NCI-H82 (cell line): ENCODE data around the gene PRAMEF7.
"Not testable (repeated sequence)": the region's sequence is repeated elsewhere in the genome, so short reads cannot be mapped to it uniquely, and the experiment has no call there.

Source experiments
- DNase-seq: peaks from one replicate; lab custom pipeline; 2025; lab: John Stamatoyannopoulos, UW

PRAMEF7 gene

GRCh38 chr1:12916310-12916709, at the start of gene PRAMEF7:
Gene PRAMEF7 (plus strand): TSS chr1:12916610. CDS start chr1:12917693, 1,083 bp downstream.
- not testable (repeated sequence) for DNase-seq

GRCh38 chr1:12878453-12878852, 38.0 kb upstream of the PRAMEF7 start:
- DNase-seq = not testable (repeated sequence)

DNA sequence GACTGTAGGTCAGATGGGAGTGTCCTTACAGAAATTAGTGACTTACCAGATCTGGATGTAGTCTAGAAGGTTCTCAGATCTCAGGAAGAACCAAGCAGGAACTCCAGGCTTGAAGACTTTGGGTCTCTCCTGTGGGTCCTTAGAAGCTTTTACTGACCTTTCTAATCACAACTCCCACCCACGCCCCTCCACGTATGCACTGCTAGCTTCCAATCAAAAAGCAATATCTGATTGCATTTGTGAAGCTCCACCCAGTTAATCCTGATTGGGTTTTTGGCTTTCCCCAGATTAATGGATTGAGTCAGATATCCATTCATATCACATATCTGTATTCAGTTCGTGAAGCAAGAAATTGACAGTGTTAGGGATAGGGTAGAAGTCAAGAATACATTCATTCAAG, 30.3 kb upstream of the PRAMEF7 start, which contains the start of gene PRAMEF4:
Gene PRAMEF4, minus strand, starts transcription at position 101 of the 400 bp plus-strand sequence. CDS start 2,807 bp downstream, outside the sequence.
- not testable (repeated sequence) for DNase-seq

- not testable (repeated sequence) for DNase-seq
Observed at GRCh38 chr1:12898170-12898569, 18.2 kb upstream of the PRAMEF7 start, which contains the start of gene PRAMEF10. Gene PRAMEF10 (minus strand): TSS chr1:12898270. CDS start chr1:12895847, 2,423 bp downstream.

- not testable (repeated sequence) for DNase-seq
Observed at GRCh38 chr1:12899186-12899585, 17.2 kb upstream of the PRAMEF7 start.

DNA sequence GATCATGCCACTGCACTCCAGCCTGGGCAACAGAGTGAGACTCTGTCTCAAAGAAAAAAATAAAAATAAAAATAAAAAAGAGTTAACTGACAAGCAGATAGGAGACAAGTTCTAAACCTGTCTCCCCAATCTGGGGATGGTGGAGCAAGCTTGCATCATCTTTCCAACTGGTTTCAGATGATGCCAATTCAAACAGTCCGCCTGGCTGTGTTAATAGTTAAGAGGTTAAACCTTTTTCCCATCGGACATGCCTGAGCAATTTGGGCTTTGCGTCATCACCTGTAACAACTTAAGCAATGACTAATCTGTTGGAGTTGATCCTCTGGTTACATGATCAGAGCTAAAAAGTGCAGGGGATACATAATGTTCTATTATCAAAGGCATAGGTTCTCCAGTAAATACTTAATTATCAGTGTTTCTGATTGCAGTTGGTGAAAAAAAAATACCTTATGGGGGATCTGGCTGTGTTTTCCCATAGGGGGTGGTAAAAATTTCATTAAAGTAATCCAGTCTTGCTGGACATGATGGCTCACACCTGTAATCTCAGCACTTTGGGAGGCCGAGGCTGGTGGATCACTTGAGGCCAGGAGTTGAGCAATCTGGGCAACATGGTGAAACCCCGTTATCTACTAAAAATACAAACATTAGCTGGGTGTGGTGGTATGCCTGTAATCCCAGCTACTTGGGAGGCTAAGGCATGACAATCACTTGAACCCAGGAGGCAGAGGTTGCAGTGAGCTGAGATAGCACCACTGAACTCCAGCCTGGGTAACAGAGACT, 12.4 kb upstream of the PRAMEF7 start:
- not testable (repeated sequence) for DNase-seq

- not testable (repeated sequence) for DNase-seq
Observed at GRCh38 chr1:12921749-12922148, 5.3 kb downstream of the PRAMEF7 start.

- DNase-seq = not testable (repeated sequence)
Observed at GRCh38 chr1:12924368-12924767, 8.0 kb downstream of the PRAMEF7 start.

GRCh38 chr1:12947480-12947879, 31.1 kb downstream of the PRAMEF7 start, which contains the start of gene PRAMEF6:
Gene PRAMEF6 (minus strand): TSS chr1:12947580. CDS start chr1:12942518, 5,062 bp downstream.
- not testable (repeated sequence) for DNase-seq
